CD14-positive monocyte (primary cell): ENCODE data around the gene NR2C2. TPM values are rescaled to one million over a fixed set of nuclear protein-coding genes. Genes with fewer than 3 reads are reported as not detected.

Experiments used
- DNase-seq, 3 donors: peaks; one replicate each; pipeline ENCODE4 v3.0.0-alpha.2; 2011 to 2022
- H2AFZ ChIP-seq: 2 replicates; pipeline ENCODE4 v1.6.0; 2012; ENCODE audit warnings: mild to moderate bottlenecking, low read depth, low read length, inconsistent platforms; ENCODE audit not compliant: insufficient read depth, poor library complexity, severe bottlenecking
- H3K27ac ChIP-seq, 2 donors: 1 replicate in 1 of 2; 2 replicates in 1 of 2; pipeline ENCODE4 v1.5.1; 2012 to 2013; ENCODE audit warnings: low read length in 2 of 2, control low read depth in 1 of 2, inconsistent platforms in 1 of 2, low read depth in 1 of 2, mild to moderate bottlenecking in 1 of 2
- H3K27me3 ChIP-seq, 2 donors: one replicate each; pipeline versions ENCODE4 v1.6.0 to v1.6.1; 2011 to 2013; ENCODE audit warnings: low read length in 2 of 2; ENCODE audit not compliant: control insufficient read depth in 2 of 2, insufficient read depth in 2 of 2
- H3K36me3 ChIP-seq, 2 donors: replicated peaks in 1 of 2; 1 replicate in 1 of 2; 2 replicates in 1 of 2; pipeline versions ENCODE4 v1.5.1 to v1.6.1; 2012 to 2013; ENCODE audit warnings: low read length in 2 of 2, control low read depth in 1 of 2, inconsistent platforms in 1 of 2, mild to moderate bottlenecking in 1 of 2; ENCODE audit not compliant: insufficient read depth in 2 of 2, control insufficient read depth in 1 of 2
- H3K4me1 ChIP-seq, 2 donors: 1 replicate in 1 of 2; 2 replicates in 1 of 2; pipeline versions ENCODE4 v1.5.1 to v1.6.1; 2012 to 2013; ENCODE audit warnings: low read length in 2 of 2, control low read depth in 1 of 2, inconsistent platforms in 1 of 2, mild to moderate bottlenecking in 1 of 2, moderate library complexity in 1 of 2; ENCODE audit not compliant: insufficient read depth in 2 of 2, control insufficient read depth in 1 of 2
- H3K4me2 ChIP-seq: replicated peaks from 2 replicates; pipeline ENCODE3; 2012; ENCODE audit warnings: low read length, moderate library complexity, mild to moderate bottlenecking; ENCODE audit not compliant: poor library complexity, severe bottlenecking; ENCODE audit errors: extremely low read depth
- H3K4me3 ChIP-seq, 3 experiments: fragments of 200-600 bp in 1 of 3; sonication (generic) in 1 of 3; replicated peaks in 1 of 3; 1 replicate in 2 of 3; 2 replicates in 1 of 3; pipeline ENCODE4 v1.5.1; 2011 to 2013; ENCODE audit warnings: low read length in 3 of 3, mild to moderate bottlenecking in 3 of 3, control low read depth in 2 of 3, low read depth in 2 of 3, inconsistent platforms in 1 of 3, moderate library complexity in 1 of 3
- H3K79me2 ChIP-seq: 2 replicates; pipeline ENCODE4 v1.6.0; 2012; ENCODE audit warnings: mild to moderate bottlenecking, control low read depth, inconsistent platforms, low read length, moderate library complexity; ENCODE audit not compliant: insufficient read depth
- H3K9ac ChIP-seq: 2 replicates; pipeline ENCODE4 v1.6.0; 2017; ENCODE audit warnings: low read length, mild to moderate bottlenecking; ENCODE audit not compliant: insufficient read depth, poor library complexity, severe bottlenecking
- H3K9me3 ChIP-seq, 2 donors: replicated peaks in 1 of 2; 1 replicate in 1 of 2; 2 replicates in 1 of 2; pipeline versions ENCODE4 v1.5.1 to v1.6.1; 2012 to 2013; ENCODE audit warnings: low read length in 2 of 2, control low read depth in 1 of 2; ENCODE audit not compliant: control insufficient read depth in 1 of 2, insufficient read depth in 1 of 2
- H4K20me1 ChIP-seq: 2 replicates; pipeline ENCODE4 v1.6.0; 2012; ENCODE audit warnings: mild to moderate bottlenecking, low read length, control low read depth, moderate library complexity; ENCODE audit not compliant: insufficient read depth
- H3K27ac Mint-ChIP-seq, 7 donors: one replicate each; pipeline ENCODE4 v1.8.0; 2020; ENCODE audit warnings: mild to moderate bottlenecking in 7 of 7, mixed read lengths in 7 of 7, moderate library complexity in 6 of 7, inconsistent platforms in 2 of 7
- H3K27me3 Mint-ChIP-seq, 3 donors: one replicate each; pipeline ENCODE4 v1.8.0; 2021 to 2022; ENCODE audit warnings: low read depth in 3 of 3, mild to moderate bottlenecking in 3 of 3, mixed read lengths in 3 of 3, moderate library complexity in 3 of 3, inconsistent platforms in 1 of 3
- H3K36me3 Mint-ChIP-seq, 2 donors: one replicate each; pipeline ENCODE4 v1.8.0; 2020; ENCODE audit warnings: mixed read lengths in 2 of 2, inconsistent platforms in 1 of 2, mild to moderate bottlenecking in 1 of 2
- H3K4me1 Mint-ChIP-seq: one replicate; pipeline ENCODE4 v1.8.0; 2020; ENCODE audit warnings: mild to moderate bottlenecking, mixed read lengths
- H3K4me3 Mint-ChIP-seq, 2 donors: one replicate each; pipeline ENCODE4 v1.8.0; 2020; ENCODE audit warnings: mild to moderate bottlenecking in 2 of 2, mixed read lengths in 2 of 2, moderate library complexity in 1 of 2
- H3K9me3 Mint-ChIP-seq, 7 donors: one replicate each; pipeline ENCODE4 v1.8.0; 2020 to 2022; ENCODE audit warnings: mixed read lengths in 7 of 7, mild to moderate bottlenecking in 6 of 7, moderate library complexity in 6 of 7, inconsistent platforms in 2 of 7
- WGBS: methylation state at CpG from one replicate; pipeline ENCODE4 v1.1.5; 2013; ENCODE audit warnings: missing lambda C conversion rate; ENCODE audit not compliant: insufficient coverage; 5-methylcytosine and 5-hydroxymethylcytosine counted together
- intact Hi-C, 2 donors: fragments of 100-400 bp; cut with micrococcal nuclease; formaldehyde crosslinking; loops; one replicate each; pipeline versions ENCODE4 v1.15.0 to v1.15.1; 2023
- polyA plus RNA-seq, 3 donors: library from polyadenylated mRNA; depleted of rRNA in 1 of 3; unstranded in 2 of 3; stranded (reverse) in 1 of 3; fragments of 300-500 nt in 2 of 3; fragments of >200 nt in 1 of 3; fragmentation: Illumina TruSeq in 2 of 3; gene quantifications; 1 replicate in 2 of 3; 2 replicates in 1 of 3; pipeline ENCODE4 v1.2.3, GENCODE V29; 2012 to 2021
- TF ChIP-seq, protein P1 (sequence below): fragments of 200-600 bp; IDR thresholded peaks from one replicate; pipeline ENCODE4 v1.8.0; 2022; ENCODE audit warnings: antibody characterized with exemption, mild to moderate bottlenecking

The NR2C2 gene
- polyA plus RNA-seq, 3 donors: 3.4 to 24.9 (median 3.8) TPM

DNA sequence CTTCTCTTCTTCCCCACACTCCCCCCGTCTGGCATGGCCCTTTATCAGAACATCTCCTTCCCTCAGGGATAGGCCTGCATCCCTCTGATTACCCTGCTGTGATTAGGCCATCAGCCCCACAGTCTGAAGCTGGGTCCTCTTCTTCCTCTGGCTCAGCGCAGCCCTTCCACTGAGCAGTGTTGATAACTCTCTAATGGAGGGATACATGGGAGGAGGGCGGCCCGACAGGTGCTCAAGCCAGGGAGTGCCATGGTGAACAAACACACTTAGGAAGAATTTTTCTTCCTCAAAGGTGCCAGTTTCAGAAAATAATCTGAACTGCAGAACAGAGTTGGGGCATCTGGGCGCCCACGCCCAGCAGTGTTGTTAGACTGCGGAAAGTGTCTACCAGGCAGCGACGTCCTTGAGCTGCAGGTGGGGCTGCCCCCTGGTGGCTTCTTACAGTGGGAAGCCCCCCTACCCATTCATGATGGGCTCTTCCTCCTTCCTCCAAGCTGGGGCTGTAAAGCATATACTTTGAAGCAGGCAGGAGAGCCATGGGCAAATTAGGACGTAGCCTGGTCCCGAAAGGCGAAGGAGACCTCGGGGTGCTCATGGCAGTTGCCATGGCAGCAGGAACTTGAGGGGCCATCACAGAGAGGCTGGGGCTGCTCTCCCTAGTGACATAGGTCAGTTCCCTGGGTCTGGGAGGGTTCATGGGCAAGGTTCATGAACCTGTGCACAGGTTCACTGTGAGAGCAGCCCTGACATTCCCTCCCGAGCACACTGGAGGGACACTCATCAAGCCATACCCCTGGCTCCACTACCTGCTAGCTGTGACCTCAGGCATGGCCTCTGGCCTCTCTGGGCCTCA is 33.2 kb upstream of the NR2C2 start:
- Mint-ChIP-seq H3K9me3 (peaks cover 0 to 2% (median 0%) of the 10 kb centered on the region in 7 donors), H3K4me1 (no peaks in the 10 kb centered on the region), H3K27me3 (peaks cover 1 to 6% (median 2%) of the 10 kb centered on the region in 3 donors), H3K4me3 (no peak overlapping the region), H3K27ac (no peak overlapping the region), H3K36me3 (no peaks in the 10 kb centered on the region)
- 89% methylated on average over 13 of the region's 14 CpGs for WGBS
- H3K27ac ChIP-seq: no peak overlapping the region
- intact Hi-C loops: no loop called here
- H4K20me1 ChIP-seq: no peaks in the 10 kb centered on the region
- no peak overlapping the region for H3K4me2 ChIP-seq
- no peaks in the 10 kb centered on the region for H3K27me3 ChIP-seq
- TF ChIP-seq, protein P1, sequence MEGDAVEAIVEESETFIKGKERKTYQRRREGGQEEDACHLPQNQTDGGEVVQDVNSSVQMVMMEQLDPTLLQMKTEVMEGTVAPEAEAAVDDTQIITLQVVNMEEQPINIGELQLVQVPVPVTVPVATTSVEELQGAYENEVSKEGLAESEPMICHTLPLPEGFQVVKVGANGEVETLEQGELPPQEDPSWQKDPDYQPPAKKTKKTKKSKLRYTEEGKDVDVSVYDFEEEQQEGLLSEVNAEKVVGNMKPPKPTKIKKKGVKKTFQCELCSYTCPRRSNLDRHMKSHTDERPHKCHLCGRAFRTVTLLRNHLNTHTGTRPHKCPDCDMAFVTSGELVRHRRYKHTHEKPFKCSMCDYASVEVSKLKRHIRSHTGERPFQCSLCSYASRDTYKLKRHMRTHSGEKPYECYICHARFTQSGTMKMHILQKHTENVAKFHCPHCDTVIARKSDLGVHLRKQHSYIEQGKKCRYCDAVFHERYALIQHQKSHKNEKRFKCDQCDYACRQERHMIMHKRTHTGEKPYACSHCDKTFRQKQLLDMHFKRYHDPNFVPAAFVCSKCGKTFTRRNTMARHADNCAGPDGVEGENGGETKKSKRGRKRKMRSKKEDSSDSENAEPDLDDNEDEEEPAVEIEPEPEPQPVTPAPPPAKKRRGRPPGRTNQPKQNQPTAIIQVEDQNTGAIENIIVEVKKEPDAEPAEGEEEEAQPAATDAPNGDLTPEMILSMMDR: no peak
- no peaks in the 10 kb centered on the region for H3K9me3 ChIP-seq
- H3K9ac ChIP-seq: no peak overlapping the region
- H3K4me3 ChIP-seq: no peak overlapping the region
- DNase-seq: no peak
- no peaks in the 10 kb centered on the region for H3K4me1 ChIP-seq
- no peaks in the 10 kb centered on the region for H3K79me2 ChIP-seq
- H3K36me3 ChIP-seq: no peaks in the 10 kb centered on the region
- H2AFZ ChIP-seq: no peak overlapping the region

GRCh38 chr3:14914779-14915117 is 32.6 kb upstream of the NR2C2 start:
- Histone ChIP-seq H3K79me2 (no peaks in the 10 kb centered on the region), H2AFZ (no peak overlapping the region), H3K27me3 (no peaks in the 10 kb centered on the region), H4K20me1 (no peaks in the 10 kb centered on the region), H3K4me3 (no peak overlapping the region), H3K4me2 (no peak overlapping the region), H3K9me3 (no peaks in the 10 kb centered on the region), H3K9ac (no peak overlapping the region), H3K4me1 (no peaks in the 10 kb centered on the region), H3K27ac (no peak overlapping the region), H3K36me3 (no peaks in the 10 kb centered on the region)
- TF ChIP-seq, protein P1: no peak
- Mint-ChIP-seq H3K9me3 (peaks cover 0 to 2% (median 0%) of the 10 kb centered on the region in 7 donors), H3K27ac (no peak overlapping the region), H3K4me1 (no peaks in the 10 kb centered on the region), H3K27me3 (peaks cover 1 to 6% (median 2%) of the 10 kb centered on the region in 3 donors), H3K36me3 (no peaks in the 10 kb centered on the region), H3K4me3 (no peak overlapping the region)
- intact Hi-C loops: no loop called here
- no peak for DNase-seq
- 89% methylated on average over 5 of the region's 6 CpGs for WGBS
